DOHH2 (cell line): ENCODE data around the gene KRTAP19-1.

Experiments used
- H3F3A ChIP-seq: fragments of 200-600 bp; sonication (generic), shearing (Covaris generic); 2 replicates; pipeline ENCODE4 v1.6.0; 2016; ENCODE audit warnings: antibody characterized with exemption, mild to moderate bottlenecking; ENCODE audit not compliant: control insufficient read depth, insufficient read depth
- H3K27ac ChIP-seq: fragments of 200-600 bp; sonication (generic); 2 replicates; pipeline ENCODE4 v1.5.1; 2014; ENCODE audit warnings: low read depth, mild to moderate bottlenecking, low read length, moderate library complexity
- H3K27me3 ChIP-seq: fragments of 200-600 bp; sonication (generic); 2 replicates; pipeline ENCODE4 v1.6.1; 2014; ENCODE audit warnings: mild to moderate bottlenecking, low read length, mixed read lengths; ENCODE audit not compliant: control insufficient read depth
- H3K36me3 ChIP-seq: fragments of 200-600 bp; sonication (generic); 2 replicates; pipeline ENCODE4 v1.6.1; 2014; ENCODE audit warnings: mild to moderate bottlenecking, low read length, moderate library complexity, mixed read lengths; ENCODE audit not compliant: control insufficient read depth
- H3K4me1 ChIP-seq: fragments of 200-600 bp; sonication (generic); 2 replicates; pipeline ENCODE4 v1.6.1; 2014; ENCODE audit warnings: mild to moderate bottlenecking, low read length, mixed read lengths; ENCODE audit not compliant: control insufficient read depth
- H3K4me2 ChIP-seq: fragments of 200-600 bp; sonication (generic); 2 replicates; pipeline ENCODE4 v1.6.0; 2014; ENCODE audit warnings: mild to moderate bottlenecking, low read length, moderate library complexity
- H3K4me3 ChIP-seq: fragments of 200-600 bp; sonication (generic); 2 replicates; pipeline ENCODE4 v1.5.1; 2014; ENCODE audit warnings: mild to moderate bottlenecking, low read length, mixed read lengths
- H3K79me2 ChIP-seq: fragments of 200-600 bp; sonication (generic); 2 replicates; pipeline ENCODE4 v1.6.1; 2014; ENCODE audit warnings: mild to moderate bottlenecking, low read length, mixed read lengths; ENCODE audit not compliant: control insufficient read depth
- H3K9me2 ChIP-seq: fragments of 200-600 bp; sonication (generic); replicated peaks from 2 replicates; pipeline ENCODE4 v1.6.1; 2014; ENCODE audit warnings: mild to moderate bottlenecking, low read length, mixed read lengths; ENCODE audit not compliant: control insufficient read depth
- H3K9me3 ChIP-seq: fragments of 200-600 bp; sonication (generic); 2 replicates; pipeline ENCODE4 v1.6.1; 2014; ENCODE audit warnings: antibody characterized with exemption, low read length, mixed read lengths; ENCODE audit not compliant: control insufficient read depth, insufficient read depth
- H4K20me1 ChIP-seq: fragments of 200-600 bp; sonication (generic); 2 replicates; pipeline ENCODE4 v1.6.0; 2014; ENCODE audit warnings: low read depth, mild to moderate bottlenecking, antibody characterized with exemption, low read length, moderate library complexity; ENCODE audit not compliant: control insufficient read depth, insufficient read depth
- CTCF ChIP-seq: fragments of 200-600 bp; sonication (generic); IDR thresholded peaks from one replicate; pipeline ENCODE4 v1.5.1; 2014; ENCODE audit warnings: antibody characterized with exemption, mild to moderate bottlenecking, low read depth, low read length; ENCODE audit not compliant: poor library complexity, severe bottlenecking
- EZH2phosphoT487 ChIP-seq: fragments of 200-600 bp; sonication (generic); IDR thresholded peaks from 2 replicates; pipeline ENCODE4 v1.6.1; 2017; ENCODE audit warnings: borderline replicate concordance, mild to moderate bottlenecking, antibody characterized with exemption, low read length, moderate library complexity, mixed read lengths

The KRTAP19-1 gene

GRCh38 chr21:30447056-30447455, 33.1 kb downstream of the KRTAP19-1 start:
- Histone ChIP-seq H3K27ac (no peak overlapping the region), H3K36me3 (no peaks in the 10 kb centered on the region), H3K79me2 (no peaks in the 10 kb centered on the region), H3F3A (no peaks in the 10 kb centered on the region), H3K4me2 (no peak overlapping the region), H3K9me3 (no peaks in the 10 kb centered on the region), H3K4me1 (no peaks in the 10 kb centered on the region), H4K20me1 (no peaks in the 10 kb centered on the region), H3K9me2 (no peaks in the 10 kb centered on the region), H3K27me3 (no peaks in the 10 kb centered on the region), H3K4me3 (no peak overlapping the region)
- TF ChIP-seq CTCF (no peak), EZH2phosphoT487 (no peak)

- H3K4me2 ChIP-seq: no peak overlapping the region
These were observed 36.0 kb downstream of the KRTAP19-1 start for GRCh38 chr21:30444204-30444603.

GRCh38 chr21:30443226-30443625, 36.9 kb downstream of the KRTAP19-1 start:
- H3K4me3 ChIP-seq: no peak overlapping the region
- no peaks in the 10 kb centered on the region for H3F3A ChIP-seq
- no peaks in the 10 kb centered on the region for H3K9me2 ChIP-seq
- H3K36me3 ChIP-seq: no peaks in the 10 kb centered on the region
- no peak overlapping the region for H3K27ac ChIP-seq
- H3K79me2 ChIP-seq: no peaks in the 10 kb centered on the region
- no peaks in the 10 kb centered on the region for H3K4me1 ChIP-seq
- no peaks in the 10 kb centered on the region for H4K20me1 ChIP-seq
- H3K4me2 ChIP-seq: no peak overlapping the region
- no peaks in the 10 kb centered on the region for H3K9me3 ChIP-seq
- no peak for TF ChIP-seq CTCF
- TF ChIP-seq EZH2phosphoT487: no peak
- no peaks in the 10 kb centered on the region for H3K27me3 ChIP-seq

More at GRCh38 chr21:30444204-30444603, 36.0 kb downstream of the KRTAP19-1 start:
- TF ChIP-seq CTCF (no peak), EZH2phosphoT487 (no peak)
- Histone ChIP-seq H3K4me3 (no peak overlapping the region), H3K27ac (no peak overlapping the region), H3K9me2 (no peaks in the 10 kb centered on the region), H3F3A (no peaks in the 10 kb centered on the region), H3K27me3 (no peaks in the 10 kb centered on the region), H3K9me3 (no peaks in the 10 kb centered on the region), H3K4me1 (no peaks in the 10 kb centered on the region), H3K79me2 (no peaks in the 10 kb centered on the region), H4K20me1 (no peaks in the 10 kb centered on the region), H3K36me3 (no peaks in the 10 kb centered on the region)

- Histone ChIP-seq H3K27me3 (no peaks in the 10 kb centered on the region), H3K4me1 (no peaks in the 10 kb centered on the region), H3K9me3 (no peaks in the 10 kb centered on the region), H3K36me3 (no peaks in the 10 kb centered on the region), H3K79me2 (no peaks in the 10 kb centered on the region), H3F3A (no peaks in the 10 kb centered on the region), H3K4me2 (no peak within 1 kb of the TSS), H4K20me1 (no peaks in the 10 kb centered on the region), H3K9me2 (no peaks in the 10 kb centered on the region), H3K27ac (no peak within 1 kb of the TSS), H3K4me3 (no peak within 1 kb of the TSS)
- no peak for TF ChIP-seq CTCF
- no peak for TF ChIP-seq EZH2phosphoT487
These were observed 40.2 kb downstream of the KRTAP19-1 start, which contains the start of gene KRTAP15-1 for GRCh38 chr21:30439975-30440374. Gene KRTAP15-1 (plus strand): TSS chr21:30440275. CDS start chr21:30440328, 53 bp downstream.
